Right lung (tissue), 5 donors: ENCODE data around the gene SFTPA2. TPM values are rescaled to one million over a fixed set of nuclear protein-coding genes. Genes with fewer than 3 reads are reported as not detected.
"Not testable (repeated sequence)": the region's sequence is repeated elsewhere in the genome, so short reads cannot be mapped to it uniquely, and the experiment has no call there.

Experiments
- DNase-seq, 2 donors: peaks; one replicate each; pipeline ENCODE4 v3.0.0-alpha.2; 2013
- polyA plus RNA-seq, 5 donors: library from polyadenylated mRNA; unstranded; fragments of 120-200 nt; gene quantifications; one replicate each; pipeline versions ENCODE4 v1.2.1 to v1.2.3, GENCODE V29; 2013; ENCODE audit warnings: inconsistent platforms in 1 of 5, low replicate concordance in 1 of 5; ENCODE audit not compliant: insufficient read length in 5 of 5, insufficient read depth in 1 of 5

The SFTPA2 gene
- polyA plus RNA-seq, 5 donors = 1.6 to 11.2 (median 7.0) TPM

DNA sequence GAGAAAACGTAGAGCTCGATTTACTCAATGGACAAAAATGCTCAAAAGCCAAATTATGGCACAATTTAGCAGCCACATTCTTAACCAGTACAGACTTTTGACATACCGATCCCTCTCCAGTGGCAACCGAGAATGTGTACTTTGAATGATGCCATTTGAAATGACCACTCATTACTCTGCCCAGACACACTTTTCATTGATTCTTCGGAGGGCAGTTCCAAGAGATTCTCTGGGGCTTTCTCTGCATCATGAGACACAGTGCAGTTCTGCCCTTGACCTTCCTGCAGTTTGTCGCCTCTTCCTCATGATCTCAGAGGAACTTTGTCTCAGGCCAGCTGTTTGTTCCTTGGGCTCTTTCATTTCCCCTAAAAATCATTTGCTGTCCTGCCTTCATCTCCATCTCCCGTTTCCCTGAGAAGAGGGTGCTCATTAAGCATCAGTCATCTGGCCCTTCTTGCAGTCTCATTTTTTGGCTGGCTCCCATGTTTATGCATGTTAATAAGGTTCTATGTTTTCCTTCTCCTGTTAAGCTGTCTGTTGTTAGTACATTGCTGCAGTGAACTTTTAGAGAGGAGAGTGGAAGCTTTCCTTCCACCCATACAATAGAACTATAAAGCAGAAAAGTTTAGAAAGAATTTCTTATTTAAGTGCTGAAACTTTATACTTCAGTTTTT is 43.5 kb downstream of the SFTPA2 start:
- not testable (repeated sequence) for DNase-seq

DNA sequence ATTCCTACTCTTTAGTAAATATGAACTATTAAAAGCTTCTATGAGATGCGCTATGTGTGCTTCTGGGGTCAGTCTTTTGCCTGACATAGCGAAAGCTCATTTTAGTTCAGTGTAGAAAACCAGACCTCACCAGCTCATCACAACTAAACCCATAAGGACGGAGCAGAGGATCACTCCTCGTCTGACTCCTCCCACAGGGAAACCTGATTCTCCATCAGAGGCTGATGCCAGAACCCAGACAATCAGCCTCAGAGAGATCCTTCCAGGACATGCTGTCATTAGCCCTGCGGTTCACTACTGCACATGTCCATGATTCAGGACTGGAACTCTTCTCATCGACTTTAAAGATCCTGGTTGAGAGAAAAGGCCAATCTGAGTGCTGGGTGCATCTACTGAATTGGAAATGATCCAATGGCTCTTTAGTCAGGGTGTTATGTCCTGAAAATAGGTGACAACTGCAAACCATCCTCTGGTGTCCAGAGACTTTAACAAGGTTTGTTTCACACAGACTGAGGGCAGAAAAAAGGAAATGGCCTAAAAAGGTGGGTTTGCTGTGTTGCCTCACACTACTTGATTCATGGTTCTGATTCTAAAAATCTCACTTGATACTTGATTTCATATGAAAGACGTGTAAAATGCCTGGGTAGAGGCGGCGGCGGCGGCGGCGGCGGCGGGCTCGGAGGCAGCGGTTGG is 48.2 kb downstream of the SFTPA2 start, which contains the start of gene EIF5AL1:
Gene EIF5AL1, plus strand, starts transcription at position 643 of the 693 bp plus-strand sequence. CDS start 117 bp downstream, outside the sequence.
- not testable (repeated sequence) for DNase-seq

DNA sequence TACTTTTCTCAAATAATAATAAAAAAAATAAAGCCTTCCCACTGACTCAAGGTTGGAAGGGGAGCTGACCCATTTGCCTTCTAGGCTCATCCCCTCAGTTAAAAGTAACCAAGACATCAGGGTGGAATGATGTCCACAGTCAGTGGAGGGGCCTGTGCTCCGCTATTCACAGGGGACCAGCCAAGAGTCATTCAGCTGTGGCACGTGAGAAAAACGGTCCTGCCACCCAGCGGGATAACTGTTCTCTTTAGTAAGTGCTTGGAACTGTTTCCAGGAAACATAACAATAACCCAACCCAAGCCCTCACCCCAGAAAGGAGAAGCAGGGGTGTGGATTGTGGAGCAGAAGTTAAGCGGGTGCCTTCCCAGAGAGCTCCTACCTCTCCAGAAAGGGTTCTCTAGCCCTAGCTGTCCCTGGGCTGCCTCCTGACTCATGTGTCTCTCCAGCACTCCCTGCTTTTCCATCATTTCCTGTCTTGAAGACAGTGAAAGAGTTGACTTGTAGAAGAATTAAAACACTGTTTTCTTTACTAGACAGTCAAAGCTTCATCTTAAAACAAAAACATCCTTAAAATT is 50.2 kb downstream of the SFTPA2 start:
- not testable (repeated sequence) for DNase-seq

DNA sequence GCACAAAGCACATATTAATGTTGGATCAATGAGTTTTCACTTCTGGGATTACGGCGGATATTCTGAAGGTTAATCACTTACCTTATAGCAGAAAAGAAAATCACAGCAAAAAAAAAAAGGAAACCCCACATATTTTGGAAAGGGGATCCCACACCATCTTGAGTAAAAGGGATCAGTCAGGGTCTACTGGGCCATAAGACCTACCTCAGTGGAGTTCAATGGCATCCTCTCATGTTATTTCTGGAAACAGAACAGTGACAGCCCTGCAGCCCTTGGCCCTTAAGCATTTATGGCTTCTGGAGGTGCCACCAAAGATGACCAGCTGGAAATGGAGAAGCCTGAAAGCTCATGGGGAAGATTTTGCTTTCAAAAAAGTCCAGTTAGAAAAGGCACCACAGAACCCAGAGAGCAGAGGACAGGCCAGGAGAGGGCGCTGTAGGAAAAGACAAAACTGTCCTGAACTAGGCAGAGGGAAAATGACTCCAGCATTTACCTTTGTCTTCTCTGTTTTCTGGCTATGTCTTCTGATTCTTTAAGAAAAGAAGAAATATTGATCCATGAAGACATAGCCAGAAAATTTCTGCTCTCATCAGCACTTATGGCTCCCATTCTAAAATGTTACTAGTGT is 50.8 kb downstream of the SFTPA2 start:
- not testable (repeated sequence) for DNase-seq

DNA sequence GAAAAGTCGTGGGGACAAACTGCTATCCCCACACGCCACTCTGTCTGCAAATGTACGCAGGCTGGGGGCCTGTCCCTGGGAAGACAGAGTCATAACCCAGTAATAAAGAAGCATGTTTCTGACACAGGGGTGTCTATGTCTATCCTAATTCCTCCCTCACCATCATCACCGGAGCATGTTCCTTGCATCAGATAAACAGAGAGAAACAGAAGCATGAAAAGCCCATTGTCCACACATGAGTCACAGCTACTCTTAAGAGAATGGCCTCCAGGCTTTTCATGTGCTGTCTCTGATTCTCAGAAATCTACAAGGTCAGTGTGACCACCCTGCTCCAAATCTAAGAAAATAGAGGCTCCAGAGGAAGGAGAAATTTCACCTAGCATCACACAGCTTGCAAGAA is 52.0 kb downstream of the SFTPA2 start:
- DNase-seq = not testable (repeated sequence)

DNA sequence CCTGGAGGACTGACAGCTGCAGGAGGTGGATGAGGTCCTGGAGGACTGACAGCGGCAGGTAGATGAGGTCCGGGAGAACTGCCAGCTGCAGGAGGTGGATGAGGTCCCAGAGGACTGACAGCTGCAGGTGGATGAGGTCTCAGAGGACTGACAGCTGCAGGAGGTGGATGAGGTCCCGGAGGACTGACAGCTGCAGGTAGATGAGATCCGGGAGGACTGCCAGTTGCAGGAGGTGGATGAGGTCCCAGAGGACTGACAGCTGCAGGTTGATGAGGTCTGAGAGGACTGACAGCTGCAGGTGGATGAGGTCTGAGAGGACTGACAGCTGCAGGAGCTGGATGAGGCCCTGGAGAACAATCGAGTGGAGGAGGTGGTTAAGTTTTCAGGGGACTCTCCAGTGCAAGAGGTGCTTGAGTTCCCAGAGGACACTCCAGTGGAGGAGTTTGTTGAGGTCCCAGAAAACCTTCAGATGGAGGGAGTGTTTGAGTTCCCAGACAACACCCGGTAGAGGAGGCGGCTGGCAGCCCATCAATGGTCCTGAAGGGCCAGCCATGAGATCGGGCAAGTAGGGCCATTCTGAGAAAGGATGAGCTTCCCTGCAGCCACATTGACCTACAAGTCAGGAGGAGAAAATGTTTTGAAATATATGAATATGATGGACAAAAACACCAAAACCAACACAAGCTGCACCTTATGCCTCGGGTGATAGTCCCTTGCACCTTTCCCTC is 52.6 kb downstream of the SFTPA2 start:
- DNase-seq = no peak

Other genes with a start within 250 kb of the SFTPA2 start
- gene PPIF, start 212.9 kb downstream of the SFTPA2 start, polyA plus RNA-seq = 10 to 100 TPM; 29.7 to 34.7 (median 31.0) TPM
- 10 to 100 TPM; 29.1 to 43.8 (median 35.2) TPM for gene ZCCHC24, start 114.8 kb downstream of the SFTPA2 start, polyA plus RNA-seq
- gene EIF5AL1, start 47.9 kb downstream of the SFTPA2 start, polyA plus RNA-seq = 1 to 10 TPM in 3 of 5 donors, under 1 TPM in 2; 0.08 to 3.4 (median 1.3) TPM
- gene SFTPA1, start 50.5 kb upstream of the SFTPA2 start, polyA plus RNA-seq = 100 to 1,000 TPM in 2 of 5 donors, 10 to 100 TPM in 3; 18.1 to 143 (median 81.8) TPM
- 1 to 10 TPM; 1.4 to 3.7 (median 2.3) TPM for gene NUTM2B, start 142.8 kb upstream of the SFTPA2 start, polyA plus RNA-seq